ENCODE data around the gene ACTG1. TPM values are rescaled to one million over a fixed set of nuclear protein-coding genes. Genes with fewer than 3 reads are reported as not detected.
A peak's percentile ranks its signal among the peaks of the same experiment; 100 is the strongest.

Gene ACTG1
- total and polyA plus RNA-seq, 2 of the 13 experiments (the other 11 are each of a cell fraction or from before 2014, with no cell fraction given), result 973 to 1,138 TPM

DNA sequence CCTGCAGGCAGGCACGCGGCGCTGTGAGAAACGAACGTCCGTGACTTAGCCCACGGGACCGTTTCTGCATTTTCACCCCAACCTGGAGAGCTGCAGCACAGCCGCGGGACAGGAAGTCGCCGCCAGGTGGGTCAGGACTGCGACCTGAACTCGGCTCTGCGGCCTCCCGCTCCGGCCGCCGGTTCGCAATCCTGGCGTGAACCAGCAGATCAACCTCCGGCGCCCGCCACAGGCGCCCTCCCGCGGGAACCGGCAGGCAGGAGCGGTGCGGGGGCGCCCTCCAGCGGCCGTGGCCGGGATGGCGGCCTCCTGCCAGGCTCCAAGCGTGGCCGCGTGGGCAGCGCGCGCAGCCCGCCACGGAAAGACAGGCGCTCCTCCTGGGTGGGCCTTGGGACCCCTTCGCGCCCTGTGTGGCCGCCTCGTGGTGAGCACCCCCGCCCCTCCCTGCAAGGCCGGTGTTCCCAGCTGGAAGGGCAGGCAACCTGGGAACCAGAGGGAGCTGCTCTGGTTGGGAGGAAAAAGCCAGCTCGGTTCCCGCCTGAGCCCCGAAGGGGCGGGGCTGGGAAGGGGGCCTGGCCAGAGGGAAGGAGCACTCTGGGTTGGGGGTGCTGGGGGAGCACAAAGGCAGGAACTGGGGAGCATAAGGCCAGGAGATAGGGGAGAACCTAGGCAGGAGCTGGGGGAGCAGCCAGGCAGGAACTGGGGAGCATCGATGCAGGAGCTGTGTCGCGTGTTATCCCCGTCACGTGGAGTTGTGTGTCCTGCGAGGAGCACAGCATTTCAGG, 28.2 kb downstream of the ACTG1 start (continued):
- TF ChIP-seq ZNF749 (CRISPR knock-in tag; IDR thresholded peaks at IDR 0.05; ENCODE audit: borderline replicate concordance) (peak; percentile 57; the same call in 1 of the 2 replicates), TSC22D2 (CRISPR knock-in tag; IDR thresholded peaks at IDR 0.05; ENCODE audit: borderline replicate concordance) (peak; percentile 62; the same call in 1 of the 2 replicates), RFX3 (CRISPR knock-in tag; IDR thresholded peaks at IDR 0.05) (no peak), ZNF790 (CRISPR knock-in tag; IDR thresholded peaks at IDR 0.05; ENCODE audit: borderline replicate concordance) (0 out of 2 replicates have a peak, but pooled peaks have one; percentile 71), SKI (IDR thresholded peaks at IDR 0.05; ENCODE audit: partially characterized antibody) (peak; percentile 84), HDAC1 (CRISPR knock-in tag; IDR thresholded peaks at IDR 0.05) (peak; percentile 82), MXD4 (CRISPR knock-in tag; IDR thresholded peaks at IDR 0.05) (peak; percentile 71), EP300 (IDR thresholded peaks at IDR 0.05; ENCODE audit: low read depth in 2 of 2, low read length in 2 of 2) (peak; percentile 46 to 67; a peak in 2 of 4 replicates), EP300 (CRISPR knock-in tag; IDR thresholded peaks at IDR 0.05; ENCODE audit: borderline replicate concordance) (no peak), ZNF614 (CRISPR knock-in tag; IDR thresholded peaks at IDR 0.05; ENCODE audit: borderline replicate concordance) (peak; percentile 52; the same call in 1 of the 2 replicates), CENPX (CRISPR knock-in tag; IDR thresholded peaks at IDR 0.05) (no peak), ZNF318 (CRISPR knock-in tag; IDR thresholded peaks at IDR 0.05) (no peak), ZNF160 (CRISPR knock-in tag; IDR thresholded peaks at IDR 0.05) (peak; percentile 75; the same call in 1 of the 2 replicates), ZNF337 (CRISPR knock-in tag; IDR thresholded peaks at IDR 0.05; ENCODE audit: borderline replicate concordance, low read depth) (0 out of 2 replicates have a peak, but pooled peaks have one; percentile 61), ZNF577 (CRISPR knock-in tag; IDR thresholded peaks at IDR 0.05; ENCODE audit: borderline replicate concordance, low read depth) (no peak), ZFP62 (CRISPR knock-in tag; IDR thresholded peaks at IDR 0.05) (no peak)
- TF ChIP-seq, protein P1, sequence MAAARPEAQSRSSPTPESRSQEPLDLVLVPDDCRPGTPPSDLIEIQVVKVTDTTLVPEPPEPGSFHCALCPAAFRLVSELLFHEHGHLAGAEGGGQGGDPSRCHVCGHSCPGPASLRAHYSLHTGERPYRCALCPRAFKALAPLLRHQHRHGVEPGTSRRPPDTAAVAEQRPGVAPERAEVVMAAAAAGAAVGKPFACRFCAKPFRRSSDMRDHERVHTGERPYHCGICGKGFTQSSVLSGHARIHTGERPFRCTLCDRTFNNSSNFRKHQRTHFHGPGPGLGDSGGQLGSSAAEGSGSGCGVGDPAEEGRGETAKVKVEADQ (CRISPR knock-in tag; IDR thresholded peaks at IDR 0.05; ENCODE audit: borderline replicate concordance), result peak; percentile 83; the same call in 1 of the 2 replicates
- TF ChIP-seq, protein P2, sequence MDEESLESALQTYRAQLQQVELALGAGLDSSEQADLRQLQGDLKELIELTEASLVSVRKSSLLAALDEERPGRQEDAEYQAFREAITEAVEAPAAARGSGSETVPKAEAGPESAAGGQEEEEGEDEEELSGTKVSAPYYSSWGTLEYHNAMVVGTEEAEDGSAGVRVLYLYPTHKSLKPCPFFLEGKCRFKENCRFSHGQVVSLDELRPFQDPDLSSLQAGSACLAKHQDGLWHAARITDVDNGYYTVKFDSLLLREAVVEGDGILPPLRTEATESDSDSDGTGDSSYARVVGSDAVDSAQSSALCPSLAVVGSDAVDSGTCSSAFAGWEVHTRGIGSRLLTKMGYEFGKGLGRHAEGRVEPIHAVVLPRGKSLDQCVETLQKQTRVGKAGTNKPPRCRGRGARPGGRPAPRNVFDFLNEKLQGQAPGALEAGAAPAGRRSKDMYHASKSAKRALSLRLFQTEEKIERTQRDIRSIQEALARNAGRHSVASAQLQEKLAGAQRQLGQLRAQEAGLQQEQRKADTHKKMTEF (CRISPR knock-in tag; IDR thresholded peaks at IDR 0.05), result peak; percentile 74; the same call in 1 of the 2 replicates
